SK-N-SH treated with all-trans-retinoic acid at 6 μM for 48 hours (cell line): ENCODE measurements around the gene INMT.

Source experiments
- ATAC-seq: fragments of 200-7000 bp; cut with Tn5 transposase; 3 replicates; pipeline ENCODE4 v1.9.1; 2020; ENCODE audit warnings: mild to moderate bottlenecking, moderate library complexity
- ARNTL ChIP-seq: fragments of 450-650 bp; formaldehyde crosslinking; IDR thresholded peaks from 2 replicates; pipeline ENCODE4 v1.5.0; 2020; ENCODE audit warnings: low read depth, mild to moderate bottlenecking, moderate library complexity, borderline replicate concordance
- BACH2 ChIP-seq: fragments of 250-450 bp; sonication (Bioruptor Pico); IDR thresholded peaks from 2 replicates; pipeline ENCODE4 v1.9.0; 2021; ENCODE audit warnings: mild to moderate bottlenecking, borderline replicate concordance
- CSDC2 ChIP-seq: fragments of 250-450 bp; sonication (Bioruptor Pico); IDR thresholded peaks from 2 replicates; pipeline ENCODE4 v1.5.0; 2020; ENCODE audit warnings: mild to moderate bottlenecking, moderate library complexity
- CSRNP3 ChIP-seq: fragments of 250-450 bp; sonication (Bioruptor Pico); IDR thresholded peaks from 2 replicates; pipeline ENCODE4 v1.5.1; 2021; ENCODE audit warnings: mild to moderate bottlenecking, moderate library complexity
- ESRRG ChIP-seq: fragments of 250-450 bp; sonication (Bioruptor Pico); IDR thresholded peaks from 2 replicates; pipeline ENCODE4 v1.6.1; 2021; ENCODE audit warnings: mild to moderate bottlenecking
- ISL1 ChIP-seq: fragments of 250-450 bp; sonication (Bioruptor Pico); IDR thresholded peaks from 2 replicates; pipeline ENCODE4 v2.1.2; 2022; ENCODE audit warnings: mild to moderate bottlenecking, moderate library complexity
- OSR1 ChIP-seq: fragments of 250-450 bp; sonication (Bioruptor Pico); IDR thresholded peaks from 2 replicates; pipeline ENCODE4 v1.8.0; 2022; ENCODE audit warnings: moderate library complexity, mild to moderate bottlenecking, inconsistent platforms
- POU6F1 ChIP-seq: fragments of 250-450 bp; sonication (Bioruptor Pico); IDR thresholded peaks from 2 replicates; pipeline ENCODE4 v1.8.0; 2021; ENCODE audit warnings: low read depth, mild to moderate bottlenecking, moderate library complexity, borderline replicate concordance
- PPARA ChIP-seq: fragments of 250-450 bp; sonication (Bioruptor Pico); IDR thresholded peaks from 2 replicates; pipeline ENCODE4 v1.5.0; 2020; ENCODE audit warnings: mild to moderate bottlenecking, borderline replicate concordance
- RARB ChIP-seq: fragments of 250-450 bp; sonication (Bioruptor Pico); IDR thresholded peaks from 2 replicates; pipeline ENCODE4 v1.8.0; 2021; ENCODE audit warnings: mild to moderate bottlenecking, moderate library complexity
- SNAI2 ChIP-seq: fragments of 250-450 bp; sonication (Bioruptor Pico); IDR thresholded peaks from 2 replicates; pipeline ENCODE4 v1.5.0; 2020; ENCODE audit warnings: mild to moderate bottlenecking, moderate library complexity
- TCF4 ChIP-seq: fragments of 250-450 bp; sonication (Bioruptor Pico); IDR thresholded peaks from 2 replicates; pipeline ENCODE4 v1.8.0; 2021; ENCODE audit warnings: mild to moderate bottlenecking, moderate library complexity, borderline replicate concordance
- TOX ChIP-seq: fragments of 250-450 bp; sonication (Bioruptor Pico); IDR thresholded peaks from 2 replicates; pipeline ENCODE4 v1.8.0; 2021; ENCODE audit warnings: mild to moderate bottlenecking, moderate library complexity, borderline replicate concordance
- TSHZ2 ChIP-seq: fragments of 250-450 bp; sonication (Bioruptor Pico); IDR thresholded peaks from 2 replicates; pipeline ENCODE4 v1.5.0; 2020; ENCODE audit warnings: mild to moderate bottlenecking, moderate library complexity
- ZC3H10 ChIP-seq: fragments of 250-450 bp; sonication (Bioruptor Pico); IDR thresholded peaks from 2 replicates; pipeline ENCODE4 v1.5.1; 2021; ENCODE audit warnings: mild to moderate bottlenecking, moderate library complexity
- ZFP3 ChIP-seq: fragments of 250-450 bp; sonication (Bioruptor Pico); IDR thresholded peaks from 2 replicates; pipeline ENCODE4 v1.5.0; 2020; ENCODE audit warnings: mild to moderate bottlenecking, moderate library complexity
- ZFP30 ChIP-seq: fragments of 450-650 bp; formaldehyde crosslinking; IDR thresholded peaks from 2 replicates; pipeline ENCODE4 v1.5.0; 2022; ENCODE audit warnings: mild to moderate bottlenecking, moderate library complexity
- ZNF565 ChIP-seq: fragments of 450-650 bp; formaldehyde crosslinking; conservative IDR thresholded peaks from 2 replicates; pipeline ENCODE4 v1.5.0; 2020; ENCODE audit warnings: low read depth, mild to moderate bottlenecking, moderate library complexity
- ZNF70 ChIP-seq: fragments of 450-650 bp; formaldehyde crosslinking; IDR thresholded peaks from 2 replicates; pipeline ENCODE4 v1.5.0; 2020; ENCODE audit warnings: mild to moderate bottlenecking, moderate library complexity
- TF ChIP-seq, protein P1 (sequence below): fragments of 250-450 bp; sonication (Bioruptor Pico); IDR thresholded peaks from 2 replicates; pipeline ENCODE4 v1.5.1; 2020; ENCODE audit warnings: low read depth, mild to moderate bottlenecking, moderate library complexity

The INMT gene

DNA sequence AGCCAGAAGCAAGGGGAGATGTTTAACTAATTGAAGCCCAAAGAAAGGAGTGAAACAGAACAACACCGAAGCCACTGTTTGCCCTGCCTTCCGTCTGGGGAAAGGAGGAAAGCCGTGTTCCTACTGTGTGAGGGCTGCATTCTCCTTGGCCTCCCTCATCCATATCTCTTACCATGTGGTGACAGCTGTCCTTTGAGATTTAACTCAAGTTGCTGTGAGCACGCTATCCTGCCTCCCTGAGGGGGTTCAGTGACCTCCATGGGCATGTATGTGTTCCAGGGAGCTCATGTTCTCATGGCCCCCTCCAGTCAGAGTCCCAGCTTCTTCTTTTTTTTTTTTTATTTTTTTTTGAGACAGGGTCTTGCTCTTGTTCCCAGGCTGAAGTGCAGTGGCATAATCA, 43.5 kb upstream of the INMT start:
- ATAC-seq = no peak
- no peak for TF ChIP-seq ISL1 (CRISPR knock-in tag)
- TF ChIP-seq ZNF565 (CRISPR knock-in tag) = no peak

- no peak for ATAC-seq
- TF ChIP-seq ZNF565 (CRISPR knock-in tag) = no peak
- no peak for TF ChIP-seq POU6F1 (CRISPR knock-in tag)
- no peak for TF ChIP-seq SNAI2
- TF ChIP-seq ZFP3 (CRISPR knock-in tag) = no peak
- TF ChIP-seq TCF4 (CRISPR knock-in tag) = no peak
- no peak for TF ChIP-seq ARNTL (CRISPR knock-in tag)
- TF ChIP-seq ZC3H10 (CRISPR knock-in tag) = no peak
- TF ChIP-seq, all 23 proteins: peak for 0
Observed at GRCh38 chr7:30708983-30709382, 43.0 kb upstream of the INMT start.

DNA sequence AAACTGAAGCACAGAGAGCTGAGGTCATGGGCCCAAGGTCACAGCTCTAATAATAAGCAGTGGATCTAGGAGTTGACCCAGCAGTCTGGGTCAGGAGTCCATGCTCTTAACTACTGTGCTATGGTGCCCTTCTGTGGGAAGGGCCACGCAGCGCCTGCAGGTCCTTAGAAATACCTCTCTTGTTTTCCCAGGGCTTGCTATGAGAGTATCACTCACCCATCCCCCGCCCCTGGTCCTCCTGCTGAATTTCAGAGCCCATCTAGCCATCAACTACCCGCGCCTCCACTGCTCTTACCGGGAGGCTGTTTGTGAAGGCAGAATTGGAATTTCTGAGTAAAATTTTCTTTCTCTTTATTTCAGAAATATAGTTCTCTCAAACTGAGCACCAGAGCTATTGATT, 42.4 kb upstream of the INMT start:
- ATAC-seq = no peak
- TF ChIP-seq RARB (CRISPR knock-in tag) (no peak), OSR1 (CRISPR knock-in tag) (no peak), BACH2 (CRISPR knock-in tag) (no peak), CSDC2 (no peak), ZNF70 (CRISPR knock-in tag) (no peak), ZFP30 (CRISPR knock-in tag) (no peak), ESRRG (no peak), SNAI2 (no peak), ZFP3 (CRISPR knock-in tag) (no peak)

DNA sequence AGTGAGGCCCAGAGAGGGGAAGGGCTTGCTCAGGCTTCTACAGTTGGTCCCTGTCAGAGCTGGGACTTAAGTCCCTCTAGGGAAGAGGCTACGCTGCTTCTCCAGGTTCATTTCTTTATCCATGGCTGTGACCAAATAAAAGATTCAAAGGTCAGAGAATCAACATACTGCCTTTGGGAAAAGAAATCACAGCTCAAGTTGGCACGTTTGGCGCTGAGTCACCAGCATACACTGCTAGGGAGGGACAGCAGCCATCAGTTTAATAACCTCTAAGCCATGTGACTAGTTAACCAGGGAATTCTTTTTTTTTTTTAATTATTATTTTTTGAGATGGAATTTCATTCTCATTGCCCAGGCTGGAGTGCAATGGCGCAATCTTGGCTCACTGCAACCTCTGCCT, 41.3 kb upstream of the INMT start:
- TF ChIP-seq TCF4 (CRISPR knock-in tag) (no peak), PPARA (no peak), CSRNP3 (no peak), ARNTL (CRISPR knock-in tag) (no peak), ESRRG (no peak), TSHZ2 (no peak), TOX (CRISPR knock-in tag) (no peak), BACH2 (CRISPR knock-in tag) (no peak), POU6F1 (CRISPR knock-in tag) (no peak), ZC3H10 (CRISPR knock-in tag) (no peak), OSR1 (CRISPR knock-in tag) (no peak), RARB (CRISPR knock-in tag) (no peak), ZNF565 (CRISPR knock-in tag) (no peak), CSDC2 (no peak), ZFP30 (CRISPR knock-in tag) (no peak), ZNF70 (CRISPR knock-in tag) (no peak)
- TF ChIP-seq, protein P1, sequence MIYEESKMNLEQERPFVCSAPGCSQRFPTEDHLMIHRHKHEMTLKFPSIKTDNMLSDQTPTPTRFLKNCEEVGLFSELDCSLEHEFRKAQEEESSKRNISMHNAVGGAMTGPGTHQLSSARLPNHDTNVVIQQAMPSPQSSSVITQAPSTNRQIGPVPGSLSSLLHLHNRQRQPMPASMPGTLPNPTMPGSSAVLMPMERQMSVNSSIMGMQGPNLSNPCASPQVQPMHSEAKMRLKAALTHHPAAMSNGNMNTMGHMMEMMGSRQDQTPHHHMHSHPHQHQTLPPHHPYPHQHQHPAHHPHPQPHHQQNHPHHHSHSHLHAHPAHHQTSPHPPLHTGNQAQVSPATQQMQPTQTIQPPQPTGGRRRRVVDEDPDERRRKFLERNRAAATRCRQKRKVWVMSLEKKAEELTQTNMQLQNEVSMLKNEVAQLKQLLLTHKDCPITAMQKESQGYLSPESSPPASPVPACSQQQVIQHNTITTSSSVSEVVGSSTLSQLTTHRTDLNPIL = no peak
- TF ChIP-seq, all 23 proteins: peak for 0
- no peak for ATAC-seq
